ENCODE results near the gene KRT78. TPM values are rescaled to one million over a fixed set of nuclear protein-coding genes. Genes with fewer than 3 reads are reported as not detected.

Gene KRT78
- total and polyA plus RNA-seq, 11 donors: 0.14 TPM; not detected in 10

DNA sequence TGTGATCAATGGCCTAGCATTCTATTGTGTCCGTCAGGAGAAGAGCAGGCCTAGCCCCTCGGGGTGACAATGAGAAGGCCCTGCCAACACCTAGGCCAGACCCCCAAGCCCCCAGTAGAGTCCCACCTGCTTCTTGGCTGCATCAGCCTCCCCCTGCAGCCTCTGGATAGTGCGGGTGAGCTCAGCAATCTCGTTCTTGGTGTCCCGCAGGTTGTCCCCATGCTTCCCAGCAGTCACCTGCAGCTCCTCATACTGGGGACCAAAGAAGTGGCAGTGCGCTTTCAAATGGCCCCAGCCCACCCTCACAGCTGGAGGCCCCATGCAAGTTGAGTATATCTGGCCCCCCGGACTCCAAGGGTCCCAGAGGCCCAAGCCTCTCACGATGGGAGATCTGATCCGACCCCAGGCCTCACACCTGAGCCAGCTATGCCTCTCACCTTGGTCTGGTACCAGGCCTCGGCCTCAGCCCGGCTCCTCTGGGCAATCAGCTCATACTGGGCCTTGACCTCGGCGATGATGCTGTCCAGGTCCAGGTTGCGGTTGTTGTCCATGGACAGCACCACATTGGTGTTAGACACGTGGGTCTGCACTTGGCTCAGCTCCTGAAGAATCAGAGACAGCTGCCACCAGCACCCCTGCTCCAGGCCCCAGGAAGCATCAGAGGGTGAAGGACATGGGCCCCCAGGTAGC lies 24.9 kb downstream of the KRT78 start:
- Histone ChIP-seq H3K36me3 (no peaks in the 10 kb centered on the region), H3K9me3 (no peaks in the 10 kb centered on the region), H3K4me3 (no peak overlapping the region), H3K27me3 (peaks cover 0 to 20% (median 0%) of the 10 kb centered on the region in 9 donors), H3K4me1 (no peaks in the 10 kb centered on the region), H3K27ac (no peak overlapping the region)
- WGBS, 4 donors: 84 to 96% (median 92%) methylated on average over 10 to 15 of the region's 15 CpGs
- DNase-seq (no peak), ATAC-seq (no peak)
- TF ChIP-seq, protein P1, sequence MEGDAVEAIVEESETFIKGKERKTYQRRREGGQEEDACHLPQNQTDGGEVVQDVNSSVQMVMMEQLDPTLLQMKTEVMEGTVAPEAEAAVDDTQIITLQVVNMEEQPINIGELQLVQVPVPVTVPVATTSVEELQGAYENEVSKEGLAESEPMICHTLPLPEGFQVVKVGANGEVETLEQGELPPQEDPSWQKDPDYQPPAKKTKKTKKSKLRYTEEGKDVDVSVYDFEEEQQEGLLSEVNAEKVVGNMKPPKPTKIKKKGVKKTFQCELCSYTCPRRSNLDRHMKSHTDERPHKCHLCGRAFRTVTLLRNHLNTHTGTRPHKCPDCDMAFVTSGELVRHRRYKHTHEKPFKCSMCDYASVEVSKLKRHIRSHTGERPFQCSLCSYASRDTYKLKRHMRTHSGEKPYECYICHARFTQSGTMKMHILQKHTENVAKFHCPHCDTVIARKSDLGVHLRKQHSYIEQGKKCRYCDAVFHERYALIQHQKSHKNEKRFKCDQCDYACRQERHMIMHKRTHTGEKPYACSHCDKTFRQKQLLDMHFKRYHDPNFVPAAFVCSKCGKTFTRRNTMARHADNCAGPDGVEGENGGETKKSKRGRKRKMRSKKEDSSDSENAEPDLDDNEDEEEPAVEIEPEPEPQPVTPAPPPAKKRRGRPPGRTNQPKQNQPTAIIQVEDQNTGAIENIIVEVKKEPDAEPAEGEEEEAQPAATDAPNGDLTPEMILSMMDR (IDR thresholded peaks at IDR 0.05): no peak
- no peak for TF ChIP-seq POLR2A (IDR thresholded peaks at IDR 0.05)
- intact Hi-C loops (cut with DNase I): no loop called here

DNA sequence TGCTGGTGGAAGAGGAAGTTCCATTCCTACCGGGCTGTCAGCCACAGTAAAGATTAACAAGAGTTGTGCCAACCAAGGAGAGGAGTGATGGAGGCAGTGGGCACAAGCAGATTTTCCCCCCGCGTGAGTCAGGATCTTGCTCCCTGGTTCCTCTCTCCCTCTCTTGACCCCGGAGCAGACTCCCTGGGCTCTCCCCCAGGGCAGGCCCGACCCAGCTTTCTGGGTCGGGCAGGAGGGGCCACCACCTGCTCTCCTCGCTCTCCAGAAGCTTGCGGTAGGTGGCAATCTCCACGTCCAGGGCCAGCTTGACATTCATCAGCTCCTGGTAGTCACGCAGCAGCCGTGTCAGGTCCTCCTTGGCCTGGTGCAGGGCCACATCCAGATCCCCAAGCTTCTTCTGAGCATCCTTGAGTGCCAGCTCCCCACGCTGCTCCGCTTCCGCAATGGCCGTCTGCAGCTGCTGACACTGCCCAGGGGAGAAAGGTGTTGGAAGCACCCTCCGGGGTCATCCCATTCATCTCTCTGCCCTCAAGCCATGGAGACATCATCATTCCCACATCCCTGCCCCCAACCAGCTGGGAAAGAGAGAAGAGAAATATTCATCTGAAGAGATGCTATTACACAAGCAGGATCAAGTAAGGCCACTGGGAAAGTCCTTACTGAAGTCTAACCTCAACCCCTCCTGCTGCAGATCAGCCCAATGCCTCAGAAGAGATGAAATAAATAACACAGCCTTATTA lies 25.9 kb downstream of the KRT78 start:
- H3K4me1 ChIP-seq: no peaks in the 10 kb centered on the region
- TF ChIP-seq, protein P1 (IDR thresholded peaks at IDR 0.05): no peak
- no peak for TF ChIP-seq POLR2A (IDR thresholded peaks at IDR 0.05)
- H3K36me3 ChIP-seq: no peaks in the 10 kb centered on the region
- intact Hi-C loops (cut with DNase I): no loop called here
- 73 to 84% (median 79%) methylated on average over 11 to 16 of the region's 16 CpGs for WGBS, 4 donors
- ATAC-seq (no peak), DNase-seq (no peak)
- H3K9me3 ChIP-seq: no peaks in the 10 kb centered on the region
- peaks cover 0 to 28% (median 0%) of the 10 kb centered on the region in 9 donors for H3K27me3 ChIP-seq
- no peak overlapping the region for H3K27ac ChIP-seq
- no peak overlapping the region for H3K4me3 ChIP-seq

DNA sequence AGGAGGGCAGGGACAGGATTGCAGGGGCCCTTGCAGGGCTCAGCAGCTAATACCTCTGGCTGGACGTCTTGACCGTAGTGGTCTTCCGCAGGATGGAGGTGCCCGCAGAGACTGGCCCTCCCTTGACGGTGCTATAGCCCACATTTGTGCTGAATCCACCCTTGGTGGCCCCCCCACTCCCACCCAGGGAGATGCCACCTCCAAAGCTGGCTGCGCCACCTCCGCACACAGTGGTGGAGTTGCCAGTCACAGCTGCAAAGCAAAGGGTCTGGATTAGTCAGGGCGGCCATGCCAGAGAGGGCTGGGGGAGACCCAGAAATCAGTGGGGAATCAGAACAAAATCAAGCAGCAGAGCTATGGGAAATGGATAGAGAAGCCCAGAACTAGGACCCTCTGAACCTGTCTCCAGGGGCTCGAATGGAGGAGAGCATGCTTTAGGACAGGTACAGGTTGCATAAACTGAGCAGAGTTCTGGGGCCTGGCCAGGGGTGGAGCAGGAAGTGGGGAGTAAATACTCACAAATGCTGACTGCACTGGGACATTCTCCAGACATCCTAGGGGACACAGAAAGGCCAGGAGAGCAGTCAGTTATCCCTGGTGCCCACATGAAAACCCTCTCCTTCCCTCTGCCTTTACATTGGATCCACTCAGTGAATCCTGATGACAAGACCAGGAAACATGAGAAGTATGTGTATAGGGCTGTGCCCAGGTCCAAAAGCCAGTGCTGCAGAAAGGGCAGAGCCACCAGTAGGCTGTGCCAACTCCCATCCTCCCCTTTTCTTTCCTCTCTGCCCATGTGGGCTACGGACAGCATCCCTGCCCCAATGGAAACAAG lies 26.8 kb downstream of the KRT78 start:
- Histone ChIP-seq H3K36me3 (no peaks in the 10 kb centered on the region), H3K27ac (no peak overlapping the region), H3K9me3 (no peaks in the 10 kb centered on the region), H3K4me1 (no peaks in the 10 kb centered on the region), H3K4me3 (no peak overlapping the region), H3K27me3 (peaks cover 0 to 36% (median 0%) of the 10 kb centered on the region in 9 donors)
- WGBS, 4 donors: 78 to 87% (median 82%) methylated on average over 10 of the region's 10 CpGs
- DNase-seq (no peak), ATAC-seq (no peak)
- intact Hi-C loops (cut with DNase I): no loop called here
- TF ChIP-seq, protein P1 (IDR thresholded peaks at IDR 0.05): no peak

Data from heart left ventricle (tissue), 16 donors.